Stimulated activated CD8-positive, alpha-beta memory T cell treated with anti-CD3 and anti-CD28 coated beads, Interleukin-7, amount 100 ng/mL, for 24 hours (primary cell): ENCODE measurements around the gene PGM3.

Experiments used
- DNase-seq: peaks from one replicate; pipeline ENCODE4 v3.0.0-alpha.2; 2020; ENCODE audit warnings: low read depth

Gene PGM3

DNA sequence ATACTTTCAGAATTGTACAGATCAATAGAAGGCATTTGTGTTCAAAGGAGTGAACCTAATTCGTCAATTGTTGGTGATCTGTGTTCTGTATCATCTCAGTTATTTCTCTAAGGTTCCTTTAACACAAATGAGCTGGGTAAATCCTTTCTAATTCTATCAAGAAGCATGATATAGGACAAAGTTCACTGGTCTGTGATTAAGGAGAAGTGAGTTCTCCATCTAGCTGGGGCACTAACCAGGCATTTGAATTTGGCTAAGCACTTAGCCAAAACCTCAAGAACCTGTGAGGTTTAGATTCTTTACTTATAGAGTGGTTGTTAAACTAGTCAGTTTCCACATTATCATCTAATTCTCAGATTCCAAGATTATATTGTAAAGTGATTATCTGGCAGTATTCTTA is 75.3 kb downstream of the PGM3 start:
- DNase-seq, result no peak
